Stimulated activated CD4-positive, alpha-beta T cell treated with anti-CD3 and anti-CD28 coated beads, Interleukin-2, amount 100 ng/mL, for 24 hours (primary cell): ENCODE measurements around the gene HOXA13.

ENCODE experiments used
- DNase-seq, 2 donors: peaks; one replicate each; pipeline ENCODE4 v3.0.0-alpha.2; 2020

Gene HOXA13

GRCh38 chr7:27180431-27181420 lies 19.2 kb downstream of the HOXA13 start:
- DNase-seq, result no peak

GRCh38 chr7:27179503-27180430 lies 20.1 kb downstream of the HOXA13 start:
- peak; percentile 74 to 76 for DNase-seq

- DNase-seq, result no peak
Observed at GRCh38 chr7:27179030-27179429, 20.9 kb downstream of the HOXA13 start.

- no peak for DNase-seq
Observed at GRCh38 chr7:27178366-27178765, 21.5 kb downstream of the HOXA13 start.

GRCh38 chr7:27177795-27178320 lies 22.0 kb downstream of the HOXA13 start:
- no peak for DNase-seq

- DNase-seq, result no peak
Observed at GRCh38 chr7:27176962-27177794, 22.7 kb downstream of the HOXA13 start.

GRCh38 chr7:27176524-27176845 lies 23.4 kb downstream of the HOXA13 start:
- no peak for DNase-seq

- DNase-seq, result no peak
Observed at GRCh38 chr7:27175626-27176523, 24.0 kb downstream of the HOXA13 start.

GRCh38 chr7:27174874-27175625 lies 24.8 kb downstream of the HOXA13 start:
- no peak for DNase-seq

GRCh38 chr7:27173956-27174873 lies 25.7 kb downstream of the HOXA13 start, which contains the start of gene HOXA10:
TSS of gene HOXA10 (minus strand) at chr7:27174320. CDS start at chr7:27174306, 14 bp downstream.
- DNase-seq, result no peak

- no peak for DNase-seq
Observed at GRCh38 chr7:27173511-27173955, 26.4 kb downstream of the HOXA13 start.

GRCh38 chr7:27172823-27173510 lies 26.9 kb downstream of the HOXA13 start:
- no peak for DNase-seq

- no peak for DNase-seq
Observed at GRCh38 chr7:27172315-27172774, 27.5 kb downstream of the HOXA13 start.

- DNase-seq, result no peak
Observed at GRCh38 chr7:27171637-27172314, 28.1 kb downstream of the HOXA13 start.

GRCh38 chr7:27171325-27171636 lies 28.6 kb downstream of the HOXA13 start:
- DNase-seq, result no peak

- no peak for DNase-seq
Observed at GRCh38 chr7:27170426-27171324, 29.2 kb downstream of the HOXA13 start.
